ENCODE data around the gene C5orf52. TPM values are rescaled to one million over a fixed set of nuclear protein-coding genes. Genes with fewer than 3 reads are reported as not detected.

Gene C5orf52
- polyA plus RNA-seq, 1 experiment, result not detected

- H3K4me3 ChIP-seq (ENCODE audit: low read depth, low read length), result no peak overlapping the region
- no peak for DNase-seq (ENCODE audit: low read depth, low spot score)
- H3K27ac ChIP-seq (ENCODE audit: low read depth, low read length), result no peak overlapping the region
- ChIA-PET CTCF (no interaction called here), POLR2A (no interaction called here)
- no peak for TF ChIP-seq CTCF (IDR thresholded peaks at IDR 0.05; ENCODE audit: low read depth, low read length)
- no peaks in the 10 kb centered on the region for H3K9me3 ChIP-seq (ENCODE audit: control insufficient read depth, insufficient read depth, low read length)
- H3K27me3 ChIP-seq (ENCODE audit: control insufficient read depth, insufficient read depth, low read length), result no peaks in the 10 kb centered on the region
These were observed 30.8 kb upstream of the C5orf52 start for GRCh38 chr5:157640406-157641066.

DNA sequence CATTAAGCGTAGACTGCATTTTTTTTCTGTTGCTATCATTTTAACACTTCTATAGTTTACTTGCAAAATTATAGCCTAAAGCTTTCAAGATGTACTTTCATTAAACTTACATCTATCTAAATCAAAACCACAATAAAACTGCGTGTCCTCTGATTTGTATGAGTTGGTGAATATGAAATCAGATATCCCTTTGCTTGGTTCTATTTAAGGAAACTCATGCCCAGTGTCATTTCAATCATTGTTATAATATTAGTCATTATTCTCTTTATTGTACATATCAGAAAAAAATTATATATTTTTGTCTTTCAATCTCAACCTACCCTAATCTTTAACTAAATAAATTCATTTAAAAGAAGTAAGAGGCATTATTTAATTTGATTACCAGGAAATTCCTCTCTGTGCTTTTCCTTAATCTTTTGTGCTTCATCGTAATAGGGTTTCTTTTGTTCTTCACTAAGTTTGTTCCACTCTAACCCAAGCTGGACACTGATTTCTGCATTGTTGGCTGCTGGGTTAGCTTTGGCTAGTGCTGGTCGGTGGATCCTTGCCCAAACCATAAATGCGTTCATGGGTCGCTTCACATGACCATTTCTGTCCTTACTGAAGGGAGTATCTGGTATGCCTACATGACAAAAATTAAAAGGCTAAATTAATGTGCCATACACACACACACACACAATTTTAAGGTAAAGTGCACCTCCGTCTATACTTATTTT lies 22.9 kb upstream of the C5orf52 start:
- ChIA-PET POLR2A (no interaction called here), CTCF (interaction anchor here (1.1 kb wide), 1 partner anchor 20 kb away, joined by 3 read pairs; no protein-coding TSS in a partner anchor)
- no peak for DNase-seq (ENCODE audit: low read depth, low spot score)
- Histone ChIP-seq H3K27me3 (ENCODE audit: control insufficient read depth, insufficient read depth, low read length) (no peaks in the 10 kb centered on the region), H3K4me3 (ENCODE audit: low read depth, low read length) (no peak overlapping the region), H3K27ac (ENCODE audit: low read depth, low read length) (no peak overlapping the region), H3K9me3 (ENCODE audit: control insufficient read depth, insufficient read depth, low read length) (peaks cover 16% of the 10 kb centered on the region)
- TF ChIP-seq CTCF (IDR thresholded peaks at IDR 0.05; ENCODE audit: low read depth, low read length), result no peak

GRCh38 chr5:157649101-157649500 lies 22.2 kb upstream of the C5orf52 start:
- CTCF ChIA-PET, result interaction anchor here (0.7 to 1.1 kb wide), 2 partner anchors 19 to 325 kb away, joined by 3 read pairs; no protein-coding TSS in a partner anchor
- Histone ChIP-seq H3K27me3 (ENCODE audit: control insufficient read depth, insufficient read depth, low read length) (no peaks in the 10 kb centered on the region), H3K9me3 (ENCODE audit: control insufficient read depth, insufficient read depth, low read length) (peaks cover 16% of the 10 kb centered on the region), H3K4me3 (ENCODE audit: low read depth, low read length) (no peak overlapping the region), H3K27ac (ENCODE audit: low read depth, low read length) (no peak overlapping the region)
- POLR2A ChIA-PET, result no interaction called here
- TF ChIP-seq CTCF (IDR thresholded peaks at IDR 0.05; ENCODE audit: low read depth, low read length), result no peak
- DNase-seq (ENCODE audit: low read depth, low spot score), result no peak

DNA sequence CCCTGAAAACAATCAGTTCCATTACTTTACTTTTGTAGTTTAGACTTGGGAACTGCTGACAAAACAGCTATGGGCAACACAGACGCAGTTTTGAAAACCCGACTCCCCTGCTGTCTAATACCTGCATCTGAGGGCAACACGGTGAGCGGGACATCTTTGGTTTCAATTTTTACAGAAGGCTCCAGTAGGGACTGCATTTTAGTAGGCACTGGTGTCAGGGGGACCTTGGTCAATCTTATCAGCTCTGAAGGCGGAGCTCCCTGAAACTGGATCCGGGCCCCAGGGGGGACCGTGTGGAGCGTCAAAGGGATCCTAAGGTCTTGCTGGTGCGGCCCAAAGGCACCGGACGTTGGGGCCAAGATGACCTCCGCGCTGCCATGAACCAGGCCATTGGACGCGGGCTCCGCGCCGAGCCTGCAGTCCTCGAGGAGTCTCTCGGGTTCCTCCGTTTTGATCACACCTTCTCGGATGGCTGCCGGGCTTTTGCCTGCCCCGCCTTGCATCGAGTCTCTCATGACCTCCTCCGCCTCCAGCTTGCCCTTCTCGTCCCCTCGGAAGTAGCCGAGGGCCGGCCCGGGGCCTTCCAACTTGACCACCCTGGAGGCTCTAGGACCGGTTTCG lies 20.2 kb upstream of the C5orf52 start:
- Histone ChIP-seq H3K27ac (ENCODE audit: low read depth, low read length) (no peak overlapping the region), H3K27me3 (ENCODE audit: control insufficient read depth, insufficient read depth, low read length) (no peaks in the 10 kb centered on the region), H3K4me3 (ENCODE audit: low read depth, low read length) (no peak overlapping the region), H3K9me3 (ENCODE audit: control insufficient read depth, insufficient read depth, low read length) (peaks cover 16% of the 10 kb centered on the region)
- ChIA-PET CTCF (no interaction called here), POLR2A (no interaction called here)
- TF ChIP-seq CTCF (IDR thresholded peaks at IDR 0.05; ENCODE audit: low read depth, low read length), result no peak
- DNase-seq (ENCODE audit: low read depth, low spot score), result no peak
